ENCODE data around the gene RXRA.

RXRA gene

DNA sequence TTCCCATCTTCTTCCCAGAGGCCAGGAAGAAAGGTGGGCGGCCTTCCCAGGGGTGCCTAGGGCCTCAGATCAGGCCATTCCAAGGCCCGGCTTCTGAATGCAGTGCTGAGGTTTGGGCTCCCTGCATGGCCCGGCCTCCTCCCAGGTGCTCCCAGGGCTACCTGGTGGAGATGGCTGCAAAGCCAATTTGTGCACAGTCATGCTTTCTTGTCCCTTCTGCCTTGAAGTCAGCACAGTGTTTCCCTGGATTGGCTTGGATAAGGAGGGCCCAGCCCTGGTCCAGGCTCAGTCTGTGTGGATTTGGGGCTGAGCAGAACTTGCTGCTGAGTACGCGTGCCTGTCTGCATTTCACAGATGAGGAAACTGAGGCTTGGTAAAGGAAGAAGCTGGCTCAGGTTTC, 72.5 kb downstream of the RXRA start:
- Histone ChIP-seq H3K27me3 (ENCODE audit: control insufficient read depth, insufficient read depth, low read length) (no peaks in the 10 kb centered on the region), H3K9ac (ENCODE audit: low read depth, low read length) (no peak overlapping the region), H3K4me1 (ENCODE audit: control insufficient read depth, insufficient read depth, low read length) (peaks cover 31% of the 10 kb centered on the region), H3K9me3 (replicated peaks; ENCODE audit: low read length) (peaks cover 4% of the 10 kb centered on the region), H3K36me3 (ENCODE audit: insufficient read depth, low read length) (peaks cover 11% of the 10 kb centered on the region), H3K4me2 (ENCODE audit: low read length) (no peak overlapping the region), H3K4me3 (ENCODE audit: low read length) (no peak overlapping the region)

DNA sequence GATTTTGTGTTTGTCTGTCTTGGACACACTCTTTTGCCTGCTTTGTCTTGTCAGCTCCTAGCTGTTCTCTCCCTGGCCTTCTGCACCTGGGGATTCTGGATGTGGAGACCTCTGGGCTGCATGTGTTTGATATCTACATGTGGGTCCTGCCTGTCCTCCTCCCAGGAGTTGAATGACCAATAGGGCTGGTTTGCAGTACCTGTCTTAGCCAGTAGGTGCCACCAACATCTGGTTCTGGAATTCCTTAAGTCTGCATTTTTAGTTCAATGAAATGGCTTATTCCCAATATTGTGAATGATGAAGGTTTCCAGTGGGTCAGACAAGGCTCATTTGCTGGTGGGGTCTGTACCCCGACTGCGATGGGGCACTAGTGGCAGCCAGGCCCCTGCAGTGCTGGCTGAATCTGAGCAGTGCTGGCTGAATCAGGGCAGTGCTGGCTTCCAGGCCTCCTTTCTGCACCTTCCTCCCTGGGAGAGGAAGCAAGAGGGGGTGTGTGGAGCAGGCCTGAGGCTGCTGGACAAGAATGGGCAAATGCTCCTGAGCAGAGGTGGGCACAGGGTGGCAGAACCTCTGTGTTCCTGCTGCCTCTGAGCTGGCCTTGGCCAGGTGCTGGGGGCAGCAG, 73.3 kb downstream of the RXRA start:
- peaks cover 39% of the 10 kb centered on the region for H3K4me1 ChIP-seq (ENCODE audit: control insufficient read depth, insufficient read depth, low read length)
- H3K9ac ChIP-seq (ENCODE audit: low read depth, low read length), result no peak overlapping the region
- peaks cover 4% of the 10 kb centered on the region for H3K9me3 ChIP-seq (replicated peaks; ENCODE audit: low read length)
- no peak overlapping the region for H3K4me3 ChIP-seq (ENCODE audit: low read length)
- H3K4me2 ChIP-seq (ENCODE audit: low read length), result no peak overlapping the region
- peaks cover 11% of the 10 kb centered on the region for H3K36me3 ChIP-seq (ENCODE audit: insufficient read depth, low read length)
- no peaks in the 10 kb centered on the region for H3K27me3 ChIP-seq (ENCODE audit: control insufficient read depth, insufficient read depth, low read length)

DNA sequence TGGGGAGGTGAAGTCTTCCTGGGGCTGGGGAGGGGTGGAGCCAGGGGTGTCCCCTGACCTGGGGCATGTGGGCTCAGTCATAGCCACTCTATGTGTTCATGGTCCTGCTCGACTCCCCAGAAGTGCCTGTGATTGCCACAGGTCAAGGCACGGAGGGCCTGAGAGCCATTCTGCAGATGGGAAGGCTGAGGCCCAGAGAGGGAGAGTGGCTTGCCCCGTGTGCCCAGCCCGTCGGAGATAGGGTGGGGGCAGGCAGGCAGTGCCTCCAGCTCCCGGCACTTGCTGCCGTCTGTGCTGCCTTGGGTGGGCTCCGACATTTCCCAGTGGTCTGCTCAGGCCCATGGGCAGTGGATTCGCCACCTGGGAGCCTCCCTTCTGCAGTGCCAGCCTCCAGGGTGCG, 74.0 kb downstream of the RXRA start:
- Histone ChIP-seq H3K9me3 (replicated peaks; ENCODE audit: low read length) (peaks cover 4% of the 10 kb centered on the region), H3K36me3 (ENCODE audit: insufficient read depth, low read length) (peaks cover 11% of the 10 kb centered on the region), H3K4me3 (ENCODE audit: low read length) (no peak overlapping the region), H3K4me1 (ENCODE audit: control insufficient read depth, insufficient read depth, low read length) (peaks cover 45% of the 10 kb centered on the region), H3K4me2 (ENCODE audit: low read length) (no peak overlapping the region), H3K27me3 (ENCODE audit: control insufficient read depth, insufficient read depth, low read length) (no peaks in the 10 kb centered on the region), H3K9ac (ENCODE audit: low read depth, low read length) (no peak overlapping the region)

DNA sequence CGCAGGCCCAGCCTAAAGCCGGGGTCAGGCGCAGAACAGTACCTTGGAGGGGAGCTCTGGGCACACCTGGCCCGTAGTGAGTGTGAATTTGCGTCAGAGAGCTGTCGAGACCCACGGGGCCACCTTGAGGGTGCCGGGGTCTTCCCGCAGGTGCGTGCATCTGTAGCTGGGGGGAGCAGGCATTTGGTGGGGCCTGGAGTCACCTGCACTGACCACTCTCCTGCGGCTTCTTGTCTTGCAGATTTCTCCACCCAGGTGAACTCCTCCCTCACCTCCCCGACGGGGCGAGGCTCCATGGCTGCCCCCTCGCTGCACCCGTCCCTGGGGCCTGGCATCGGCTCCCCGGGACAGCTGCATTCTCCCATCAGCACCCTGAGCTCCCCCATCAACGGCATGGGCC, 75.1 kb downstream of the RXRA start:
- Histone ChIP-seq H3K4me1 (ENCODE audit: control insufficient read depth, insufficient read depth, low read length) (peaks cover 49% of the 10 kb centered on the region), H3K9me3 (replicated peaks; ENCODE audit: low read length) (peaks cover 4% of the 10 kb centered on the region), H3K4me3 (ENCODE audit: low read length) (no peak overlapping the region), H3K27me3 (ENCODE audit: control insufficient read depth, insufficient read depth, low read length) (no peaks in the 10 kb centered on the region), H3K36me3 (ENCODE audit: insufficient read depth, low read length) (peaks cover 11% of the 10 kb centered on the region), H3K9ac (ENCODE audit: low read depth, low read length) (no peak overlapping the region), H3K4me2 (ENCODE audit: low read length) (no peak overlapping the region)

DNA sequence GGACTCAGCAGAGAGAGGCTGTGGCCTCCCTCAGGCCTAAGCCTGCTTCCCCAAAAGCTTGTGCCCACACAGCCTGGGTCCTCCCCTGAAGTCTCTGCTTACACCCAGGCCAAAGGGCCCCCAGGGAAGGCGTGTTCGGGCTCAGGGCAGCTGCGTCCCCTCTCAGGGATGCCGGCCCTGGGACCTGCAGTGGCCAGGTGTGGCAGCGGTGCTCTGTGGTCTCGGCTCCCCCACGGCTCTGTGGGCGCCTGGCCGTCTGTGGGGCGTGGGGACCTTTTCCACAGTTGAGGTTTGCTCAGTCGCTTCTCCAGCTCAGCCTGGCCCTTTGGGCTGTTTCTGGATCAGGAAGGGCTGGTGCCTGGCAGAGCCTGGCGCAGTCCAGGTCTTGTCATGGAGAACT, 75.9 kb downstream of the RXRA start:
- H3K4me3 ChIP-seq (ENCODE audit: low read length), result no peak overlapping the region
- no peak overlapping the region for H3K4me2 ChIP-seq (ENCODE audit: low read length)
- H3K9me3 ChIP-seq (replicated peaks; ENCODE audit: low read length), result peaks cover 4% of the 10 kb centered on the region
- no peak overlapping the region for H3K9ac ChIP-seq (ENCODE audit: low read depth, low read length)
- H3K27me3 ChIP-seq (ENCODE audit: control insufficient read depth, insufficient read depth, low read length), result no peaks in the 10 kb centered on the region
- peaks cover 11% of the 10 kb centered on the region for H3K36me3 ChIP-seq (ENCODE audit: insufficient read depth, low read length)
- peaks cover 49% of the 10 kb centered on the region for H3K4me1 ChIP-seq (ENCODE audit: control insufficient read depth, insufficient read depth, low read length)

DNA sequence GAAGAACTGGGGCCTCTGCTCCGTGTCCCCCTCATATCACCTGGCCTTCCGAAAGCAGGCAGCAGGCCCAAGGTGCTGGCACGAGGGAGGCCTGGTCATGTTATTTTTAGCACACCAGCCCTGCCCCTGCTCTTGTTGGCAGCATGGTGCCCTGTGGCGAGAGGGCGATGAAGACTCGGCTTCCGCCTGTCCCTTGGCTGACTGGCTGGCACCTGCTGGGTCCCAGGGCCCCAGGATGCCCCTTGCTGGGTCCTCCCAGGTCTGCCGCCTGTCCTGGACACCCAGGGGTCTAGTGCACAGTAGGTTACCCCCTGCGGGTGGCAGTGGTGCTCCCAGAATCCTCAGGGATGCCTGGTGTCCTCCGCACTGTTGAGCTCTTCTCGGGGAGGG, 77.0 kb downstream of the RXRA start:
- H3K4me1 ChIP-seq (ENCODE audit: control insufficient read depth, insufficient read depth, low read length), result peaks cover 59% of the 10 kb centered on the region
- no peaks in the 10 kb centered on the region for H3K27me3 ChIP-seq (ENCODE audit: control insufficient read depth, insufficient read depth, low read length)
- peak overlapping the region; percentile 69 for H3K4me2 ChIP-seq (ENCODE audit: low read length)
- H3K4me3 ChIP-seq (ENCODE audit: low read length), result no peak overlapping the region
- peak overlapping the region; percentile 52 for H3K9ac ChIP-seq (ENCODE audit: low read depth, low read length)
- H3K36me3 ChIP-seq (ENCODE audit: insufficient read depth, low read length), result peaks cover 11% of the 10 kb centered on the region
- peaks cover 4% of the 10 kb centered on the region for H3K9me3 ChIP-seq (replicated peaks; ENCODE audit: low read length)

DNA sequence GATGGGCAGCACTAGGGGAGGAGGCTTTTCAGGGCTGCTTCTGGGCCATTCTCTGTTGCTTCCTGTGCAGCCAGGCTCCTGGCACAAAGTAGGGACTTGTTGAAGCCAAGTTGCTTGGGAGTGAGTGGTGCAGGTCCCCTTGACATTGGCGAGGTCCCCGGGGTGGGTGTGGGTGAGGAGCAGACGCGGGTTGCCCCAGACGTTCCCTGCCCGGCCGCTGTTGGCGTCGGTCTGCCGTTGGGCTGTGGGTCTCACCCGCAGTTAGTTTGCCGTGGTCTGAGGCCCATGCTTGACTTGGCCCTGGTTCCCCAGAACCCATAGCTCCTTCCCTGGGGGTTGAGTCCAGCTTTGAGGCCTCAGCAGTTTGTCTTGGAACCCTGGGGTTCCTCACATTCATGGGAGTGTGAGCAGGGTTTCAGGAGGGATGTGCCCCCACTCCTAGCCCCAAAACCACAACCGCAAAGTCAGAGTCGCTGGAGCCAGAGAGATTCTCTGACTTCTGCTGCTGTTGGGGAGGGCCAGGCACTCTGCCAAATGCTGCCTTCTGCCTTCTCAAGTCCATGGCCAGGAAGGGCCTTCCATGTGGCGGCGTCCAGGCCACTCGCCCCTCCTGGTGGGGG, 77.5 kb downstream of the RXRA start:
- peaks cover 62% of the 10 kb centered on the region for H3K4me1 ChIP-seq (ENCODE audit: control insufficient read depth, insufficient read depth, low read length)
- peak overlapping the region; percentile 69 for H3K4me2 ChIP-seq (ENCODE audit: low read length)
- H3K27me3 ChIP-seq (ENCODE audit: control insufficient read depth, insufficient read depth, low read length), result no peaks in the 10 kb centered on the region
- H3K4me3 ChIP-seq (ENCODE audit: low read length), result no peak overlapping the region
- H3K9me3 ChIP-seq (replicated peaks; ENCODE audit: low read length), result peaks cover 4% of the 10 kb centered on the region
- peak overlapping the region; percentile 52 for H3K9ac ChIP-seq (ENCODE audit: low read depth, low read length)
- H3K36me3 ChIP-seq (ENCODE audit: insufficient read depth, low read length), result peaks cover 12% of the 10 kb centered on the region

DNA sequence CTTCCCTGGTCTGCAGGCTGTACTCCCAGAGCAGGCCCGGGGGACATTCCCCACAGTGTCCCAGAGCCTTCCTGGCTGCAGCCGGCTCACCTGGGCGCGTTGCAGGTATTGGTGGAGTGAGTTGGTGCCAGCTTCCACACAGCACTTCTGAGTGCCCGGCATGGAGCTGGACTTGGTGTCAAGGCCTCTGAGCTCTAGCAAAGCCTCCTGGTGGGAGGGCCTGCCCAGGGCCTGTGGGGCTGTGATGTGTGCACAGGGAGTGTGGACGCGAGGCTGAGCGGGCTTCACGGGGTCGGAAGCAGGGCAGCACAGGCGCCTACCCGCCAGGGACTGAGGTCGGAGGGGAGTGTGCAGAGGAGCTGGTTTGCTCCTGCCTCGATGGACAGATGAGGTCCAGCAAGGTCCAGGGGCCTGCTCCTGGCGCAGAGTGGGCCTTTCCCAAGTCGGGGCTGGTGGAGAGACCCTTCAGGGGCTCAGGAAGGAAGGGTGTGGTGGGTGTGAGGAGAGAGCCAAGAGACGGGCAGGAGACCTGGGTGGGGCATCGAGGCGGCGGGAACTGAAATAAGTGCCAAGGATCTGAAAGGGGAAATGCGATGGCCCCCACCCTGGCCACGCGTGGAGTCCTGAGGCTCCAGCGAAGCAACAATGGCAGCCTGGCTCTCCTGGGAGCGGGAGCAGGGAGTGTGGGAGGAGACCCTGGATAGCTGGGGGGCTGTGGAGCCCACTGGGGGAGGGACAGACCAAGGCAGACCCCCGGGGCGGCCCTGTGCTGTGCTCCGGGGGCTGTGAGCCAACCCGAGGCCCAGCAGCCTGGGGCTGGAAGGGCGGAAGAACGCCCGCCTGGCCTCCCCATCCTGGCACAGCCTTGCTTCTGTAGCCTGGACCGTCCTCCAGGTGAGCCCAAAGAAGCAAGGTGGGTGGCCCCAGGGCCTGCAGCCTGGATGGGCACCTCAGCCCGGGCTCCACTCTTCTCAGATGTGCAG, 78.4 kb downstream of the RXRA start:
- Histone ChIP-seq H3K27me3 (ENCODE audit: control insufficient read depth, insufficient read depth, low read length) (no peaks in the 10 kb centered on the region), H3K9me3 (replicated peaks; ENCODE audit: low read length) (no peaks in the 10 kb centered on the region), H3K4me2 (ENCODE audit: low read length) (peak overlapping the region; percentile 69), H3K36me3 (ENCODE audit: insufficient read depth, low read length) (peaks cover 16% of the 10 kb centered on the region), H3K9ac (ENCODE audit: low read depth, low read length) (peak overlapping the region; percentile 52), H3K4me1 (ENCODE audit: control insufficient read depth, insufficient read depth, low read length) (peaks cover 62% of the 10 kb centered on the region), H3K4me3 (ENCODE audit: low read length) (no peak overlapping the region)

DNA sequence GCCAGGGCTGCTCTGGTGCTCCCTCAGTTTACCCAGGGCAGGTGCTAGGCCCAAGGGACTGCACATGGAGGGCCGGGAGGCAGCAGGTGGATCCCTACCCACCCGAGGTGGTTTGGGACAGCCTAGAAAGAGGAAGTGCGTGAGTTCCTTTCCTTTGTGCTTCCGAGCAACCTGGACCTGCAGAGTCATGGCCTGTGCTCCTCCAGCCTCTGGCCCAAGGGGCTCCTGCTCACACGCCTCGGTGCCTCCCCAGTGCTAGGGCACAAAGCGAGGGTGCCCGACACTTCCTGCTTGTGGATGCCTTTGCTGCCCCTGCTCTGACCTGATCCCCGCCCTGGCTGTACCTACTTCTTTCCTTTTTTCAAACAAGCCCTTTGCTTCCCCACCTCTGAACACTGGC, 79.3 kb downstream of the RXRA start:
- H3K4me3 ChIP-seq (ENCODE audit: low read length), result no peak overlapping the region

DNA sequence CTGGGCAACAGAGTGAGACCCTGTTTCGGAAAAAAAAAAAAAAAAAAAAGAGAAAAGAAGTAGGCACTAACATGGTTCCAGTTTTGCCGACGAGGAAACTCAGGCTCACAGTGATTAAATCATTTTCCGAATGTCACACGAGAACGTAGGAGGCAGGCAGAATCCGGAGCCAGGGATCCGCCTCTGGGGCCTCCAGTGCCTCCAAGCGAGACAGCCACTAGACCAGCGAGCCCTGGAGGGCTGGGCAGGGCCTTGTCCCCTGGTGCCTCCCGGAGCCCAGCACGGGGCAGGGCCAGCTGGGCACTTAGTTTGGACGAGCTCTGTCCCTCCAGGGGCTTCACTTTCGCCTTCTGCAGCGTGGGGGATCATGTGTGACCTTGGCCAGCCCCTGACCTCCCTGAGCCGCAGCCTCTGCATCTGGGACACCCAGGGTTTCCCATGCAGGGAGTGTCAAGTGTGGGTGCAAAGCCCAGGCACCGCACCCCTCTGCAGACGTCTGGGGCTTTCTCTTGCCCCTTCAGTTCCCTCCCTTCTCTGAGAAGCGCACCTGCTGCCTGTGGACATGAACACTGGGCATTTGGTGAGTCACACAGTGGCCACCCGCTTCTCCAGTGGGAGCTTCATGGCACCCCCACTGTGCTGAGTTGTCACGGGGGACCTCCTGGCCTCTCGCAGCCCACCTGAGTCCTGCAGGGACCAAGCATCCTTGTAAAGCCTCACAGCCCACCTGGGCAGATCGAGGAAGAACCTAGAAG, 80.3 kb downstream of the RXRA start:
- H3K4me3 ChIP-seq (ENCODE audit: low read length), result peak overlapping the region; percentile 55
- peaks cover 16% of the 10 kb centered on the region for H3K36me3 ChIP-seq (ENCODE audit: insufficient read depth, low read length)
- H3K4me2 ChIP-seq (ENCODE audit: low read length), result peak overlapping the region; percentile 77
- peaks cover 66% of the 10 kb centered on the region for H3K4me1 ChIP-seq (ENCODE audit: control insufficient read depth, insufficient read depth, low read length)
- H3K27me3 ChIP-seq (ENCODE audit: control insufficient read depth, insufficient read depth, low read length), result no peaks in the 10 kb centered on the region
- H3K9ac ChIP-seq (ENCODE audit: low read depth, low read length), result peak overlapping the region; percentile 71
- H3K9me3 ChIP-seq (replicated peaks; ENCODE audit: low read length), result no peaks in the 10 kb centered on the region

More for the DNA sequence above, 79.3 kb downstream of the RXRA start:
- Histone ChIP-seq H3K4me1 (ENCODE audit: control insufficient read depth, insufficient read depth, low read length) (peaks cover 62% of the 10 kb centered on the region), H3K36me3 (ENCODE audit: insufficient read depth, low read length) (peaks cover 16% of the 10 kb centered on the region), H3K9me3 (replicated peaks; ENCODE audit: low read length) (no peaks in the 10 kb centered on the region), H3K9ac (ENCODE audit: low read depth, low read length) (no peak overlapping the region), H3K4me2 (ENCODE audit: low read length) (no peak overlapping the region), H3K27me3 (ENCODE audit: control insufficient read depth, insufficient read depth, low read length) (no peaks in the 10 kb centered on the region)

All from skeletal muscle satellite cell (primary cell).